ENCODE results near the gene DOCK11. TPM values are rescaled to one million over a fixed set of nuclear protein-coding genes. Genes with fewer than 3 reads are reported as not detected.

The DOCK11 gene
- total RNA-seq, 1 donor from 2014 or later, result 76.2 TPM

DNA sequence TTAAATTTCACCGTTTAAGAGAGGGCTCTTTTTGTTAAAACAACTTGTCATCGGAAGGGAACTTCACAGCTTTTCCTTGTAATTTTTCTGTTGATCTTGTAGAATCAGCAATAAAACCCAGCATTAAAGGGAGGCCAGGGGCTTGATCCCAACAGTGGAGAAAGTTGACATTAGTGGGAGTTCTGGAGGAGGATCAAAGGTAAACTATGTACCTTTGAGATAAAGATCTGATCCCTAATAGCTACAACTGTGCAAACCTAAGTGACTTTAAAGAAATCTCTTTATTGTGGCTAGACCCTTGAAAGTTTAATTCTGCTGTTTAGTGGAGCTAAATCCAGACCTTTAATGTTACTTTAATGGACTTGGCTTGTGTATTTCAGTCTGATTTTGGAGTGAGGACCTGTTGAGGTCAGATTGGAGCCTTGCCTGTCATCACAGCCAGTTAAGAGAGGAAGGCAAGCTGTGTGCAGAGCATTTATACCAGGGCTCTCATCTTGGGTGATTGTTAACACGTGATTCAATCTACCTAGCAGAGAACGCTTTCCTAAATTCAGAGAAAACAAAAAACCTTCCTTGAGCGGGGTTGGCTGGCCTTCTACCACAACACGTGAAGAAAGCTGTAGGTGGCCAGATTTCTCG is 1.7 kb downstream of the DOCK11 start:
- no peak for DNase-seq
- intact Hi-C loops (cut with DNase I), result no loop called here
- peak overlapping the region; percentile 85 for H3K27ac ChIP-seq

GRCh38 chrX:118498351-118498750 is 2.7 kb downstream of the DOCK11 start:
- Histone ChIP-seq H3K27me3 (ENCODE audit: low read depth) (no peaks in the 10 kb centered on the region), H3K36me3 (no peaks in the 10 kb centered on the region), H3K4me3 (no peak overlapping the region), H3K4me1 (no peaks in the 10 kb centered on the region), H3K27ac (no peak overlapping the region), H3K9me3 (no peaks in the 10 kb centered on the region)
- DNase-seq (no peak), ATAC-seq (no peak)
- TF ChIP-seq, protein P1, sequence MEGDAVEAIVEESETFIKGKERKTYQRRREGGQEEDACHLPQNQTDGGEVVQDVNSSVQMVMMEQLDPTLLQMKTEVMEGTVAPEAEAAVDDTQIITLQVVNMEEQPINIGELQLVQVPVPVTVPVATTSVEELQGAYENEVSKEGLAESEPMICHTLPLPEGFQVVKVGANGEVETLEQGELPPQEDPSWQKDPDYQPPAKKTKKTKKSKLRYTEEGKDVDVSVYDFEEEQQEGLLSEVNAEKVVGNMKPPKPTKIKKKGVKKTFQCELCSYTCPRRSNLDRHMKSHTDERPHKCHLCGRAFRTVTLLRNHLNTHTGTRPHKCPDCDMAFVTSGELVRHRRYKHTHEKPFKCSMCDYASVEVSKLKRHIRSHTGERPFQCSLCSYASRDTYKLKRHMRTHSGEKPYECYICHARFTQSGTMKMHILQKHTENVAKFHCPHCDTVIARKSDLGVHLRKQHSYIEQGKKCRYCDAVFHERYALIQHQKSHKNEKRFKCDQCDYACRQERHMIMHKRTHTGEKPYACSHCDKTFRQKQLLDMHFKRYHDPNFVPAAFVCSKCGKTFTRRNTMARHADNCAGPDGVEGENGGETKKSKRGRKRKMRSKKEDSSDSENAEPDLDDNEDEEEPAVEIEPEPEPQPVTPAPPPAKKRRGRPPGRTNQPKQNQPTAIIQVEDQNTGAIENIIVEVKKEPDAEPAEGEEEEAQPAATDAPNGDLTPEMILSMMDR (IDR thresholded peaks at IDR 0.05), result no peak
- intact Hi-C loops (cut with DNase I), result no loop called here

More for the DNA sequence above, 1.7 kb downstream of the DOCK11 start:
- no peak for ATAC-seq
- TF ChIP-seq, protein P1 (IDR thresholded peaks at IDR 0.05), result no peak
- H3K36me3 ChIP-seq, result no peaks in the 10 kb centered on the region
- no peaks in the 10 kb centered on the region for H3K9me3 ChIP-seq
- H3K4me1 ChIP-seq, result no peaks in the 10 kb centered on the region
- H3K27me3 ChIP-seq (ENCODE audit: low read depth), result no peaks in the 10 kb centered on the region
- peak overlapping the region; percentile 70 for H3K4me3 ChIP-seq

DNA sequence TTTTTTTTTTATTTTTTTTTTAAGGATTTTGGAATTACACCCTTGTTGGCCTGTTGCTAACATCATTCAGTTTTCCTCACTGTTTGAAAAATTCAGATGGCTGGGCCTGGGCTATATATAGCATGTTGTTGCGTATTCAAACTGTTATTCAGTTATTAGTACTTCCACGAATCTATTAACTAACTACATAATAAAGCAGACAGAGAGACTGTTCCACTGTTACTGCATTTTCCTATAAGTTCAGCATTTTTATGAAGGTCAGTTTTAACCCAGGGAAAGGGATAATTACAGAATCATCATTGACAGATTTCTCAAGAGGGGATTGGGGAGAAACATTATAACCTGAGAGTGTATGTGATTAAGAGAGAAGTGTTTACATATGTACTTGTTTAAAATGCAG is 3.1 kb downstream of the DOCK11 start:
- Histone ChIP-seq H3K36me3 (no peaks in the 10 kb centered on the region), H3K27me3 (ENCODE audit: low read depth) (no peaks in the 10 kb centered on the region), H3K27ac (no peak overlapping the region), H3K9me3 (no peaks in the 10 kb centered on the region), H3K4me3 (no peak overlapping the region), H3K4me1 (no peaks in the 10 kb centered on the region)
- DNase-seq (no peak), ATAC-seq (no peak)
- TF ChIP-seq, protein P1 (IDR thresholded peaks at IDR 0.05), result no peak
- intact Hi-C loops (cut with DNase I), result no loop called here

- H3K4me3 ChIP-seq, result no peak overlapping the region
- TF ChIP-seq, protein P1 (IDR thresholded peaks at IDR 0.05), result no peak
- H3K27ac ChIP-seq, result no peak overlapping the region
- H3K9me3 ChIP-seq, result no peaks in the 10 kb centered on the region
- no peaks in the 10 kb centered on the region for H3K4me1 ChIP-seq
- H3K36me3 ChIP-seq, result no peaks in the 10 kb centered on the region
- no peak for DNase-seq
- intact Hi-C loops (cut with DNase I), result no loop called here
- no peaks in the 10 kb centered on the region for H3K27me3 ChIP-seq (ENCODE audit: low read depth)
- ATAC-seq, result no peak
Observed at GRCh38 chrX:118499295-118499694, 3.7 kb downstream of the DOCK11 start.

DNA sequence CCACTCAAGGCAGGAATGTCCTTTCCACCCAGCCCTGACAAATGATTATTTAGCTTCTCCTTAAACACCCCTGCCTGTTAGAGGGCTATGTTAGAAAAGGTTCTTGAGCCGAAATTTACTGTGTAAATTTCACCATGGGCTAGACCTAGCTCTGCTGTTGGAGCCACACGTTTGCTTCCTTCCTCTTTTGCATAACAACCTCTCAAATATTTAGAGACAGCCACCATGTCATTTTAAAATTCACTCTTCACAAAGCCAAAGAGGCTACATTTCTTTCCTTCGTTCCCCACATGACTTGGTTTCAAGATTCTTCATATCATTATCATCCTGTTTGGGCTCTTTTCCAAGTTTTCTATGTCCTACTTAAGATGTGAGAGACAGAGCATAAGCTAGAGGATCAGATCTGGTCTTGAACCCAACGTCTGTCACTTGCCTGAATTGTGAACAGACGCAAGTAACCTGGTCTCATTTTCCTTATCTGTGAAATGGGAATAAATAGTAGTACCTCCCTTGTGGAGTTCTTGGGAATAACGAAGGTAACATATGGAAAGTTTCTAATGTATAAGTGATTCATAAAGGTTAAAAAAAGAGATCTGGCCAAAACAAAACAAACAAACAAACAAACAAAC is 6.7 kb downstream of the DOCK11 start:
- DNase-seq (no peak), ATAC-seq (no peak)
- intact Hi-C loops (cut with DNase I), result no loop called here
- Histone ChIP-seq H3K4me3 (no peak overlapping the region), H3K36me3 (no peaks in the 10 kb centered on the region), H3K4me1 (no peaks in the 10 kb centered on the region), H3K27me3 (ENCODE audit: low read depth) (no peaks in the 10 kb centered on the region), H3K27ac (no peak overlapping the region), H3K9me3 (no peaks in the 10 kb centered on the region)
- TF ChIP-seq, protein P1 (IDR thresholded peaks at IDR 0.05), result no peak
